SK-N-SH treated with all-trans-retinoic acid at 6 μM for 48 hours (cell line): ENCODE data around the gene TMBIM4.
A peak's percentile ranks its signal among the peaks of the same experiment; 100 is the strongest.

Experiments
- ATAC-seq: fragments of 200-7000 bp; cut with Tn5 transposase; 3 replicates; pipeline ENCODE4 v1.9.1; 2020; ENCODE audit warnings: mild to moderate bottlenecking, moderate library complexity
- ARNTL ChIP-seq: fragments of 450-650 bp; formaldehyde crosslinking; IDR thresholded peaks from 2 replicates; pipeline ENCODE4 v1.5.0; 2020; ENCODE audit warnings: low read depth, mild to moderate bottlenecking, moderate library complexity, borderline replicate concordance
- BACH2 ChIP-seq: fragments of 250-450 bp; sonication (Bioruptor Pico); IDR thresholded peaks from 2 replicates; pipeline ENCODE4 v1.9.0; 2021; ENCODE audit warnings: mild to moderate bottlenecking, borderline replicate concordance
- CSDC2 ChIP-seq: fragments of 250-450 bp; sonication (Bioruptor Pico); IDR thresholded peaks from 2 replicates; pipeline ENCODE4 v1.5.0; 2020; ENCODE audit warnings: mild to moderate bottlenecking, moderate library complexity
- ESRRG ChIP-seq: fragments of 250-450 bp; sonication (Bioruptor Pico); IDR thresholded peaks from 2 replicates; pipeline ENCODE4 v1.6.1; 2021; ENCODE audit warnings: mild to moderate bottlenecking
- GLIS3 ChIP-seq: fragments of 250-450 bp; sonication (Bioruptor Pico); IDR thresholded peaks from 2 replicates; pipeline ENCODE4 v1.5.0; 2020; ENCODE audit warnings: mild to moderate bottlenecking, moderate library complexity
- OSR1 ChIP-seq: fragments of 250-450 bp; sonication (Bioruptor Pico); IDR thresholded peaks from 2 replicates; pipeline ENCODE4 v1.8.0; 2022; ENCODE audit warnings: moderate library complexity, mild to moderate bottlenecking, inconsistent platforms
- POU6F1 ChIP-seq: fragments of 250-450 bp; sonication (Bioruptor Pico); IDR thresholded peaks from 2 replicates; pipeline ENCODE4 v1.8.0; 2021; ENCODE audit warnings: low read depth, mild to moderate bottlenecking, moderate library complexity, borderline replicate concordance
- PPARA ChIP-seq: fragments of 250-450 bp; sonication (Bioruptor Pico); IDR thresholded peaks from 2 replicates; pipeline ENCODE4 v1.5.0; 2020; ENCODE audit warnings: mild to moderate bottlenecking, borderline replicate concordance
- SNAI2 ChIP-seq: fragments of 250-450 bp; sonication (Bioruptor Pico); IDR thresholded peaks from 2 replicates; pipeline ENCODE4 v1.5.0; 2020; ENCODE audit warnings: mild to moderate bottlenecking, moderate library complexity
- TCF4 ChIP-seq: fragments of 250-450 bp; sonication (Bioruptor Pico); IDR thresholded peaks from 2 replicates; pipeline ENCODE4 v1.8.0; 2021; ENCODE audit warnings: mild to moderate bottlenecking, moderate library complexity, borderline replicate concordance
- TOX ChIP-seq: fragments of 250-450 bp; sonication (Bioruptor Pico); IDR thresholded peaks from 2 replicates; pipeline ENCODE4 v1.8.0; 2021; ENCODE audit warnings: mild to moderate bottlenecking, moderate library complexity, borderline replicate concordance
- TSHZ2 ChIP-seq: fragments of 250-450 bp; sonication (Bioruptor Pico); IDR thresholded peaks from 2 replicates; pipeline ENCODE4 v1.5.0; 2020; ENCODE audit warnings: mild to moderate bottlenecking, moderate library complexity
- ZC3H10 ChIP-seq: fragments of 250-450 bp; sonication (Bioruptor Pico); IDR thresholded peaks from 2 replicates; pipeline ENCODE4 v1.5.1; 2021; ENCODE audit warnings: mild to moderate bottlenecking, moderate library complexity
- ZFP3 ChIP-seq: fragments of 250-450 bp; sonication (Bioruptor Pico); IDR thresholded peaks from 2 replicates; pipeline ENCODE4 v1.5.0; 2020; ENCODE audit warnings: mild to moderate bottlenecking, moderate library complexity
- ZFP30 ChIP-seq: fragments of 450-650 bp; formaldehyde crosslinking; IDR thresholded peaks from 2 replicates; pipeline ENCODE4 v1.5.0; 2022; ENCODE audit warnings: mild to moderate bottlenecking, moderate library complexity
- ZNF565 ChIP-seq: fragments of 450-650 bp; formaldehyde crosslinking; conservative IDR thresholded peaks from 2 replicates; pipeline ENCODE4 v1.5.0; 2020; ENCODE audit warnings: low read depth, mild to moderate bottlenecking, moderate library complexity
- ZNF70 ChIP-seq: fragments of 450-650 bp; formaldehyde crosslinking; IDR thresholded peaks from 2 replicates; pipeline ENCODE4 v1.5.0; 2020; ENCODE audit warnings: mild to moderate bottlenecking, moderate library complexity
- ZNF8 ChIP-seq: fragments of 450-650 bp; formaldehyde crosslinking; IDR thresholded peaks from 2 replicates; pipeline ENCODE4 v1.5.0; 2020; ENCODE audit warnings: mild to moderate bottlenecking, moderate library complexity
- TF ChIP-seq, protein P1 (sequence below): fragments of 250-450 bp; sonication (Bioruptor Pico); IDR thresholded peaks from 2 replicates; pipeline ENCODE4 v1.5.1; 2021; ENCODE audit warnings: mild to moderate bottlenecking, moderate library complexity
- TF ChIP-seq, protein P2 (sequence below): fragments of 250-450 bp; sonication (Bioruptor Pico); IDR thresholded peaks from 2 replicates; pipeline ENCODE4 v1.8.0; 2020; ENCODE audit warnings: mild to moderate bottlenecking, moderate library complexity, borderline replicate concordance

TMBIM4 gene

DNA sequence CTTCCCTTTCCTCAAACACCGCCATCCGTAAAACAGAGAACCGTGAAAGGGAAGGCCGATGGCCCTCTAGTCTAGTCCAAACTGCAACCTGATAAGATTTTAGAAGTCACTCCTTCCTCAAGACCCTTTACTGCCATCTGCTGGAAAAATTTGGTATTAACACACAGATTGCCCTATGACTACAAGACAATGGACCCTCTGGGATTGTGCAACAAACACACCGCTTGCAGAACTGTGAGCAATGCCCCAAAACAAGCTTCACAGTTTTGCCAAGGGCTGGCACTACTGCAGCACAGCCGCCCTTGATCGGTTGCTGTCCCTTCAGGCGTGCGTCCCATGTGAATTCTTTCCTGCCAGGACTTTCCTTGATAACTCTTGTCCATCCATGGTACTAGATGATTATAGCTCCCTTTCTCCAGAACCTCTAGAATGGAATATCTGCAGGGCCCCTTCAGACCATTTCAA, 62.3 kb downstream of the TMBIM4 start:
- no peak for TF ChIP-seq TSHZ2 (CRISPR knock-in tag)
- TF ChIP-seq TCF4 (CRISPR knock-in tag), result no peak
- TF ChIP-seq SNAI2, result no peak
- no peak for TF ChIP-seq OSR1
- no peak for TF ChIP-seq POU6F1 (CRISPR knock-in tag)
- TF ChIP-seq, protein P1, sequence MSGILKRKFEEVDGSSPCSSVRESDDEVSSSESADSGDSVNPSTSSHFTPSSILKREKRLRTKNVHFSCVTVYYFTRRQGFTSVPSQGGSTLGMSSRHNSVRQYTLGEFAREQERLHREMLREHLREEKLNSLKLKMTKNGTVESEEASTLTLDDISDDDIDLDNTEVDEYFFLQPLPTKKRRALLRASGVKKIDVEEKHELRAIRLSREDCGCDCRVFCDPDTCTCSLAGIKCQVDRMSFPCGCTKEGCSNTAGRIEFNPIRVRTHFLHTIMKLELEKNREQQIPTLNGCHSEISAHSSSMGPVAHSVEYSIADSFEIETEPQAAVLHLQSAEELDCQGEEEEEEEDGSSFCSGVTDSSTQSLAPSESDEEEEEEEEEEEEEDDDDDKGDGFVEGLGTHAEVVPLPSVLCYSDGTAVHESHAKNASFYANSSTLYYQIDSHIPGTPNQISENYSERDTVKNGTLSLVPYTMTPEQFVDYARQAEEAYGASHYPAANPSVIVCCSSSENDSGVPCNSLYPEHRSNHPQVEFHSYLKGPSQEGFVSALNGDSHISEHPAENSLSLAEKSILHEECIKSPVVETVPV (CRISPR knock-in tag), result no peak
- no peak for TF ChIP-seq PPARA (CRISPR knock-in tag)
- no peak for TF ChIP-seq BACH2 (CRISPR knock-in tag)
- TF ChIP-seq ZNF565 (CRISPR knock-in tag), result no peak
- TF ChIP-seq ZNF8, result no peak
- TF ChIP-seq ZC3H10, result no peak
- no peak for TF ChIP-seq ARNTL (CRISPR knock-in tag)
- no peak for TF ChIP-seq CSDC2 (CRISPR knock-in tag)
- TF ChIP-seq GLIS3 (CRISPR knock-in tag), result no peak
- ATAC-seq, result peak; percentile 97

DNA sequence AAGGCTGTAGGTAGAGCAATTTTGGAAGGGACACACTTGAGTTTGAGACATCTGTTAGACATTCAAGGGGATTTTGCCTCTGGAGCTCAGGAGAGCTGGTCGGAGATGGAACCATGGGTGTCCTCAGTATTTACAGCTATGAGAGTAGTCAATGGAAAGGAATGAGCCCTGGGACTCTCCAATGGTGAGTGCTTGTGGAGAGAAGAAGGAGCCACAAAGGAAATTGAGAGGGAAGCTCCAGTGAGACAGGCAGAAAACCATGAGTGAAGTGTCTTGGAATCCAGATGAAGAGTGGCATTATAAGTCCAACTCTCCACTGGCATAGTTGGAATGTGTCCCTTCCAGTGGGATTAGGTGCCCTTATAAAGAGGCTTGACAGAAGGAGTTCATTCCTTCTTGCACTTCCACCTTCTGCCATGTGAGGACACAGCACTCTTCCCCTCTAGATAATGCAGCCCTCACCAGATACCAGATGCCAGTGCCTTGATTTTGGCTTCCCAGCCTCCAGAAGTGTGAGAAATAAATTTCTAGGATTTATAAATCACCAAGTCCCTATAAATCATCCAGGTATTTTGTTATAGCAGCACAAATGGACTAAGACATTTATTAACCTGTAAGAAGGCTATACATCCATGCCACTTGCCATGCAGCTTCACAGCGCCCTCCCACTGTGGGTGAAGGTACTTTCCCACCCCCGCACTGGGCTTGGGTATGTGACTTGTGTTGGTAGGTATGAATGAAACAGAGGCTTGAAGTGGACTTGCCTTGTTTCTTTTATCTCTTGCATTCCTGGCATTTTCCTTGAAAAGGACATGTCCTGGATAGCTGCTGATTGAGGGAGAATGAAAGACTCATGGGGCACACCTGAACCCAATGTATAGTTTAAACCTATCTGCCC, 66.5 kb downstream of the TMBIM4 start:
- no peak for TF ChIP-seq TOX (CRISPR knock-in tag)
- no peak for TF ChIP-seq ZFP30 (CRISPR knock-in tag)
- no peak for TF ChIP-seq ZNF70 (CRISPR knock-in tag)
- TF ChIP-seq ZNF565 (CRISPR knock-in tag), result no peak
- no peak for TF ChIP-seq CSDC2 (CRISPR knock-in tag)
- TF ChIP-seq, protein P1 (CRISPR knock-in tag), result no peak
- no peak for TF ChIP-seq ZFP3
- no peak for TF ChIP-seq ESRRG
- TF ChIP-seq, protein P2, sequence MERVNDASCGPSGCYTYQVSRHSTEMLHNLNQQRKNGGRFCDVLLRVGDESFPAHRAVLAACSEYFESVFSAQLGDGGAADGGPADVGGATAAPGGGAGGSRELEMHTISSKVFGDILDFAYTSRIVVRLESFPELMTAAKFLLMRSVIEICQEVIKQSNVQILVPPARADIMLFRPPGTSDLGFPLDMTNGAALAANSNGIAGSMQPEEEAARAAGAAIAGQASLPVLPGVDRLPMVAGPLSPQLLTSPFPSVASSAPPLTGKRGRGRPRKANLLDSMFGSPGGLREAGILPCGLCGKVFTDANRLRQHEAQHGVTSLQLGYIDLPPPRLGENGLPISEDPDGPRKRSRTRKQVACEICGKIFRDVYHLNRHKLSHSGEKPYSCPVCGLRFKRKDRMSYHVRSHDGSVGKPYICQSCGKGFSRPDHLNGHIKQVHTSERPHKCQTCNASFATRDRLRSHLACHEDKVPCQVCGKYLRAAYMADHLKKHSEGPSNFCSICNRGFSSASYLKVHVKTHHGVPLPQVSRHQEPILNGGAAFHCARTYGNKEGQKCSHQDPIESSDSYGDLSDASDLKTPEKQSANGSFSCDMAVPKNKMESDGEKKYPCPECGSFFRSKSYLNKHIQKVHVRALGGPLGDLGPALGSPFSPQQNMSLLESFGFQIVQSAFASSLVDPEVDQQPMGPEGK (CRISPR knock-in tag), result no peak
- no peak for ATAC-seq
